Fibroblast of skin of left biceps (primary cell): ENCODE results near the gene PSEN2.
A peak's percentile ranks its signal among the peaks of the same experiment; 100 is the strongest.
"Not testable (repeated sequence)": the region's sequence is repeated elsewhere in the genome, so short reads cannot be mapped to it uniquely, and the experiment has no call there.

ENCODE experiments used
- DNase-seq, 2 experiments: peaks; one replicate each; pipeline ENCODE4 v3.0.0-alpha.2; 2013; ENCODE audit warnings: low read depth in 2 of 2

The PSEN2 gene

DNA sequence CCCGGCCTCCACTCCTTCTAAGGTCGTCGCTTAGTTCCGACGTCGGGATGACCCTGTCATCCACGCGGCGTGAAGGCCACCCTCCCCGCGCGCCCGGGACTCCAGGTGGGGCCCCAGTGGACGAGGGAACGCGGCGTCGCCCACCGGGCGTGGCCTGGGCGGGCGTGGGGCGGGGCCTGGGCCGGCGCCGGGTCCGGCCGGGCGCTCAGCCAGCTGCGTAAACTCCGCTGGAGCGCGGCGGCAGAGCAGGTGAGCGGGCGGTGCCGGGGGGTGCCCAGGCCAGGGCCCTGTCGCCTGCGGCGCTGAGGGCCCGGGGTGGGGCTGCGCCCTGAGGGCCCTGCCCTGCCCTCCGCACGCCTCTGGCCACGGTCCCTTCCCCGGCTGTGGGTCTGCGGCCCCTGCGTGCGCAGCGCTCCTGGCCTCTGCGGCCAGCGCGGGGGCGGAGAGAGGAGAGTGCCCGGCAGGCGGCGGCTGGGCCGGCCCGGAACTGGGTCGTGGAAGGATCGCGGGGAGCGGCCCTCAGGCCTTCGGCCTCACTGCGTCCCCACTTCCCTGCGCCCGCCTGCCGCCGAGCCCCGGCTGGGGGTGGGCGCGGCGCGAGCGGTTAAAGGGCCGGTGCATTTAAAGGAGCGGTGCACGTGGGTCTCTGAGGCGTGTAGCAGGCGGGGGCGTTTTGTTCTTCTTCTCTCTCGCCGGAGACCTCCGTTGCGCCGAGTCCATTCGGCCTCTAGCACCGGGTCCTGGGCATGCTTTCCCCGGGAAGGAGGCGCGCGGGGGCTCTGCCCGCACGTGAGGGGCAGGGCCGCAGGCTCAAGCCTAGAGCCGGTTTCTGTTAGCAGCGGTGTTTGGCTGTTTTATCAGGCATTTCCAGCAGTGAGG, at the start of gene PSEN2:
Gene PSEN2 (plus strand): TSS at position 216 of the 879 bp plus-strand sequence. CDS start 11,292 bp downstream, outside the sequence.
- no peak for DNase-seq

DNA sequence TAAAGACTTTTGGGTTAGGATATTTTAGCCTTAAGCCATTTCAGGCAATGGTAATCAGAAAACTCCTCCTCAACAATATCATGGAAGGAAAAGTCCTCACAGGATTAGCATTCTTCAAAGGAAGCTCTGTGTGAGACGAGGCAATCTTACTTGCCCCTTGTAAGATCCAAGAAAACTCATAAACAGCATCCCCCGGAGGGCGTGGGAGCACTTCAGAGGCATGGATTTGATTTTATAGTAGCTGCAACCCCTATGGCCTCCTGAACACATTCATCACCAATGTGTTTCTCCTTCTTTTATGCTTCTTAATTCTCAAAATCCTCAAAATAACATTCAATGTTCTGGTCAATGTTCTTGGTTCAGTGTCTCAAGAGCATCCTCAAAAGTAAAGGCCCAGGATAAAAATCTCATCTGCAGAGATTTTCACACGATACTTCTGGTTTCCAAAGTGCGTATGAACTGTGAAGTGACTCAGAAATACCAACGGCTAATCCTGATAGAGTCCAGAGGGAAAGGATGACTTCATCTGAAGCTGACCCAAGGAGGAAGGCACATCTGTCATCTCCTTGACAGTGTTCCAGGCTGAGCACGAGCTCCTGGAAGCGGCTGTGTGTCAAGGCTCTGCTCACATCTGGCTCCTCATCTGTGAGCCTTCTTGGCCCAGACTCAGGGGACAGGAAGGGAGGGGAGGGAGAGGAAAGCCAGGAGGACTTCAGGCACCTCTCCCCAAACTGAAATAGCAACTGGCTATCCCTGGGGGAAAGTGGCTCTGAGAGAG, 49.3 kb upstream of the PSEN2 start:
- DNase-seq, result peak; percentile 81

- peak in 1 of 2 experiments; percentile 4 for DNase-seq
These were observed 48.7 kb upstream of the PSEN2 start for GRCh38 chr1:226821719-226822085.

DNA sequence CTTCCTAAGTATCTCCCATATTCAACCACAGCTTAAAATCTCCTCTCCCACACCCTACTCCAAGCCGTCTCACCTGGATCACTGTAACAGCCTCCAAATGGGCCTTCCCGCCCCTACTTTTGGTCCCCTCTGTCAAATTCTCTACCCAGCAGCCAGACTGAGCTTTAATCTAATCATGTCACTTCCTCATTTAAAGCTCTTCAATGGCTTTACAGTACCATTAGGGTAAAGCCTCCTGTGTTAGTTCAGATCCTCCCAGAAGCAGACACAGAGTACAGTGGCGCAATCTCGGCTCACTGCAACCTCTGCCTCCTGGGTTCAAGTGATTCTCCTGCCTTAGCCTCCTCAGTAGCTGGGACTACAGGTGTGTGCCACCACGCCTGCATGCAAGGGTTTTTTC, 46.8 kb upstream of the PSEN2 start:
- DNase-seq, result no peak

- no peak for DNase-seq
These were observed 45.2 kb upstream of the PSEN2 start for GRCh38 chr1:226825037-226825745.

- no peak for DNase-seq
These were observed 44.7 kb upstream of the PSEN2 start for GRCh38 chr1:226825746-226826100.

- no peak for DNase-seq
These were observed 43.7 kb upstream of the PSEN2 start for GRCh38 chr1:226826479-226827261.

DNA sequence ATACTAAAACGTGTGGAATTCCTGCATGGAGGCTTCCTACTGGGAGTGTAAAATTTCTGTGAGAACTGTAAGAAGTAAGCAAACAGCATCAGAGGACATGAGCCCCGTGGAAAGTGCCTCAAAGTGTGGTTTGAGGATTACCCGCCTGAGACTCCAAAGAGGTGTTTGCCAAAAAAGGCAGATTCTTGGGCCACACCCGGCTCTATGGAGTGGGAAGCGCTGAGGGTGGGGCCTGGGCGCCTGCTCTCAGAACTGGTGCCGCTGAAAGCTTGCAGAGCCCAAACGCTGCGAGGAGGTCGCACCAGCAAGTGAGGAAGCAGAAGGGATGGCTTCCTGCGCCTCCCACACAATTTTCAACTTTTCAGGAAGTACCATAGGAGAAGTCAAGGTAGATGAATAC, 43.0 kb upstream of the PSEN2 start:
- DNase-seq, result no peak

DNA sequence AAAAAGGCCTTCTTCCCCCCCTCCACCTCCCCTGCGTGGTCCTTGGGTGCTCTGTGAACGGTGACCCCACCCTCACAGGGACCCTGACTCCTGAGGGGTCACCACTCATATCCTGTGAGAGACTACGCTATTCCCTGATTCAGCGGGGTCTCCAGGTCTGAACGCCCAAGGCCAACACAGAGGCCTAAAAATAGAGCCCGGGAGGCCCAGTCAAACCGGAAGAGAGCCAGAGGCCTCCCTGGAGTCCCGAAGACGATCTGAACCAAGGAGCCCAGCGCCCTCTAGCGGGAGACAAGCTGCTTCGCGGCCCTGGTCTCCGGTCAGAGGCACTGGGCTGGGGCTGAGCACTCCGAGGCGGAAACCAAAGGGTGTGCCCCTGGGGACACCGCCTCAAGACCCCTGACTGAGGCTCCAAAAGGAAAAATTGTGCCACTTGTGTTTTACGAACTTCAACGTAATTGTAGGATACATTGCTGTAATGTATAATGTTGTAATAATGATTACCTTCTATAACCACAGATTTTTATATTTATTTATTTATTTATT, 42.4 kb upstream of the PSEN2 start:
- peak; percentile 81 to 83 for DNase-seq

DNA sequence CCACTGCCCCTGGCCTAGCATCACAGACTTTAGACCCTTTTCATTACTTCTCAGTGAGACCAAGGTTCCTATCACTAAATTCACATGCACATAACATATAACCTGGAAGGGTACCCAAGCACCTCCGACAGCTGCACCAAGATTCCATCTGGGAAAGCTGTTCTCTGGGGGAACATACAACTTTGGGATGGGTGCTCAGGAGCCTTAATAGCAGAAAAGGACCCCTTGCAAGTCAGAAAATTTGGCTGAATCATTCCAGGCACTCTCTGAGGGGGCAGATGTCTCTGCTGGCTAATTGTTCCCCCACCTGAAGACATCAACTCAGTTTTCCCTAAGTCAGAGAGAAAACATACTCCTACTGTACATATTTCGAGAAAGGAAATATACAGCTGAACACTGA, 41.3 kb upstream of the PSEN2 start:
- no peak for DNase-seq

GRCh38 chr1:226831953-226832352, 38.5 kb upstream of the PSEN2 start:
- no peak for DNase-seq

GRCh38 chr1:226832613-226833012, 37.8 kb upstream of the PSEN2 start:
- DNase-seq, result no peak

DNA sequence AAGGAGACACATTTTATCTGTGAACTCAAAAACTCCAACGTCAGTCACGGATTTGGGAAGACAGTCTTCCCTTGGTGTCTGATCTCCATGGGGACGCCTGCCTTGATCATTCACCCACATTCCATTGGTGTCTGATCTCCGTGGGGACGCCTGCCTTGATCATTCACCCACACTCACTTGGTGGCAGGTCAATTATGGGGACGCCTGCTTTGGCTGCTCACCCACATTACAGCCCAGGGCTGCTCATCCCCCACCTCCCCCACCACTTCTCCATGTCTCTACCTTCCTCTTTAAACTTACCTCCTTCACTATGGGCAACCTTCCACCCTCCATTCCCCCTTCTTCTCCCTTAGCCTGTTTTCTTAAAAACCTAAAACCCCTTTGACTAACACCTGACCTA, 36.2 kb upstream of the PSEN2 start:
- DNase-seq, result not testable (repeated sequence)

DNA sequence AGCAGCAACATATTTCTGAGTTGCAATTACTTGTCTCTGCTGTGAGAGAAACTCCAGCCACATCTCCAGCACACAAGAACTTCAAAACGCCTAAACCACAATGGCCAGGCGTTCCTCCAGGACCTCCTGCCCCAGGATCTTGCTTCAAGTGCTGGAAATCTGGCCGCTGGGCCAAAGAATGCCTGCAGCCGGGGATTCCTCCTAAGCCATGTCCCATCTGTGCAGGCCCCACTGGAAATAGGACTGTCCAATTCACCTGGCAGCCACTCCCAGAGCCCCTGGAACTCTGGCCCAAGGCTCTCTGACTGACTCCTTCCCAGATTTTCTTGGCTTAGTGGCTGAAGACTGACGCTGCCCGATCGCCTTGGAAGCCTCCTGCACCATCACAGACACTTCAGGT, 35.0 kb upstream of the PSEN2 start:
- DNase-seq, result not testable (repeated sequence)

- DNase-seq, result not testable (repeated sequence)
These were observed 32.5 kb upstream of the PSEN2 start for GRCh38 chr1:226837966-226838365.

- no peak for DNase-seq
These were observed 32.0 kb upstream of the PSEN2 start for GRCh38 chr1:226838456-226838855.

- DNase-seq, result no peak
These were observed 24.8 kb upstream of the PSEN2 start for GRCh38 chr1:226845624-226846023.

GRCh38 chr1:226846786-226847185, 23.6 kb upstream of the PSEN2 start:
- no peak for DNase-seq

DNA sequence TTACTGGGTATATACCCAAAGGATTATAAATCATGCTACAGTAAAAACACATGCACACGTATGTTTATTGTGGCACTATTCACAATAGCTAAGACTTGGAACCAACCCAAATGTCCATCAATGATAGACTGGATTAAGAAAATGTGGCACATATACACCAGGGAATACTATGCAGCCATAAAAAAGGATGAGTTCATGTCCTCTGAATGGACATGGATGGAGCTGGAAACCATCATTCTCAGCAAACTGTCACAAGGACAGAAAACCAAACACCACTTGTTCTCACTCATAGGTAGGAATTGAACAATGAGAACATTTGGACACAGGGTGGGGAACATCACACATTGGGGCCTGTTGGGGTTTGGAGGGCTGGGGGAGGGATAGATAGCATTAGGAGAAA, 15.9 kb upstream of the PSEN2 start:
- not testable (repeated sequence) for DNase-seq

DNA sequence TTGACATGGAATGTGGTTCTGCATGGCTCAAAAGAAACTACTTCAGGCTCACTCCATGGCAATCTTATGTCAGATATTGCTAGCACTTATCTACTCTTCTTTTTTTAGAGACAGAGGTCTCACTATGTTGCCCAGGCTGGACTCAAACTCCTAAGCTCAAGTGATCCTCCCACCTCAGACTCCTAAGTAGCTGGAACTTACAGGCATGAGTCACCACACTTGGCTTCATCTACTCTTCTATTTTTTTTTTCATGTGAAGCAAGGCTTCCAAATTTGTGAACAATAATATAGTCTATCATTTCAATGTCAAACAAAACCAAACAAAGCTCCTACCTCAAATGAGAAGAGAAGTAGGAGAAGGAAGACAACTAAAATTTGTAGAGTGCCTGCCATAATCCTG, 7.5 kb upstream of the PSEN2 start:
- DNase-seq, result peak; percentile 4 to 9

GRCh38 chr1:226863446-226863845, 7.0 kb upstream of the PSEN2 start:
- DNase-seq, result peak; percentile 43 to 45
